ENCODE results near the gene CCDC181.

- TF ChIP-seq CTCF (IDR thresholded peaks at IDR 0.05) (no peak), POLR2A (IDR thresholded peaks at IDR 0.05) (no peak), POLR2AphosphoS5 (IDR thresholded peaks at IDR 0.05) (no peak)
Measured at GRCh38 chr1:169462385-169462784, 35.1 kb upstream of the CCDC181 start.
